Osteoblast (primary cell): ENCODE data around the gene LHPP. TPM values are rescaled to one million over a fixed set of nuclear protein-coding genes. Genes with fewer than 3 reads are reported as not detected.

ENCODE experiments used
- DNase-seq: peaks from one replicate; pipeline ENCODE4 v3.0.0; 2011; ENCODE audit warnings: low spot score, mixed read lengths; ENCODE audit not compliant: insufficient read length; ENCODE audit errors: missing footprints
- H2AFZ ChIP-seq: 2 replicates; pipeline ENCODE4 v1.6.0; 2011; ENCODE audit warnings: mild to moderate bottlenecking, low read length
- H3K27ac ChIP-seq: 2 replicates; pipeline ENCODE4 v1.5.1; 2011; ENCODE audit warnings: mild to moderate bottlenecking, low read depth, low read length, moderate library complexity
- H3K27me3 ChIP-seq: 2 replicates; pipeline ENCODE4 v1.6.0; 2012; ENCODE audit warnings: mild to moderate bottlenecking, control low read depth, inconsistent platforms, low read length, moderate library complexity; ENCODE audit not compliant: insufficient read depth
- H3K36me3 ChIP-seq: 2 replicates; pipeline ENCODE4 v1.5.1; 2011; ENCODE audit warnings: mild to moderate bottlenecking, low read length, control low read depth, moderate library complexity; ENCODE audit not compliant: insufficient read depth
- H3K4me1 ChIP-seq: 2 replicates; pipeline ENCODE4 v1.5.1; 2011; ENCODE audit warnings: mild to moderate bottlenecking, low read length, control low read depth, moderate library complexity; ENCODE audit not compliant: insufficient read depth
- H3K4me2 ChIP-seq: 2 replicates; pipeline ENCODE4 v1.6.0; 2011; ENCODE audit warnings: mild to moderate bottlenecking, low read length; ENCODE audit not compliant: insufficient read depth
- H3K4me3 ChIP-seq: fragments of 200-600 bp; sonication (generic); 3 replicates; pipeline ENCODE4 v1.5.1; 2012; ENCODE audit warnings: mild to moderate bottlenecking, low read length, inconsistent platforms; ENCODE audit not compliant: insufficient read depth
- H3K79me2 ChIP-seq: 2 replicates; pipeline ENCODE4 v1.6.0; 2012; ENCODE audit warnings: mild to moderate bottlenecking, low read length, control low read depth, inconsistent platforms; ENCODE audit not compliant: insufficient read depth
- H3K9me3 ChIP-seq: 2 replicates; pipeline ENCODE4 v1.5.1; 2011; ENCODE audit warnings: low read depth, low read length, control low read depth
- H4K20me1 ChIP-seq: 2 replicates; pipeline ENCODE4 v1.6.0; 2012; ENCODE audit warnings: mild to moderate bottlenecking, low read length, control low read depth; ENCODE audit not compliant: insufficient read depth
- total RNA-seq: library from RNA; depleted of rRNA; stranded (reverse); fragments of >200 nt; gene quantifications from 2 replicates; pipeline ENCODE4 v1.2.3, GENCODE V29; 2012
- TF ChIP-seq, protein P1 (sequence below): IDR thresholded peaks from 2 replicates; pipeline ENCODE4 v1.5.1; 2011; ENCODE audit warnings: mild to moderate bottlenecking, low read depth, low read length, moderate library complexity; ENCODE audit errors: extremely low read depth

Gene LHPP
- total RNA-seq, 1 donor, result 17.7 TPM

DNA sequence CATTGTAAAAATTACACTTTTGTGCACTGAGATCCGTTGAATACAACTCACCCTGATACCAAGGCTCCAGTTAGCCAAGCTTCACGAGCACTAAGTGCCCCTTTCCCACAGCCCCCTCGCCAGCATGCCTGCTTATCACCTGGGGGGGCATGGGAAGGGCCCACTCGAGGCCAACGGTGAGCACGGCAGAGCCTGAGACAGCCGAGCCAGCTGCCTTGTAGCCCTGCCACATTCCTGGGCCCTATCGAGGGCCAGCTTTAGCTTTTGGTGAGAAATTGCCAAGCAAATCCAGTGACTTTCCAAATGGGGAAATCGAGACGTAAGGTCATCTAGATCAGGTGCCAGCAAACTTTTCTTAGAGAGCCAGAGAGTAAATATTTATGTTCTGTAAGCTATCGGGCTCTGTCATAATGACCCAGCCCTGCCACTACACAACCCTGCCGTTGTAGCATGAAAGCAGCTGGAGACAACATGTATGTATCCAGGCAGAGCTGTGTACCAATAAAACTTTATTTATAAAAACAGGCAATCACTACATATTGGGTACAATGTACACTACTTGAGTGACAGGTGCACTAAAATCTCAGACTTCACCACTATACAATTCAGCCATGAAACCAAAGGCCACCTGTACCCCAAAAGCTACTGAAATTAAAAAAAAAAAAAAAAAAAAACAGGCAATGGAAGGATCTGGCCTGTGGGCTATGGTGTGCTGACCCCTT lies 198.9 kb downstream of the LHPP start:
- TF ChIP-seq, protein P1, sequence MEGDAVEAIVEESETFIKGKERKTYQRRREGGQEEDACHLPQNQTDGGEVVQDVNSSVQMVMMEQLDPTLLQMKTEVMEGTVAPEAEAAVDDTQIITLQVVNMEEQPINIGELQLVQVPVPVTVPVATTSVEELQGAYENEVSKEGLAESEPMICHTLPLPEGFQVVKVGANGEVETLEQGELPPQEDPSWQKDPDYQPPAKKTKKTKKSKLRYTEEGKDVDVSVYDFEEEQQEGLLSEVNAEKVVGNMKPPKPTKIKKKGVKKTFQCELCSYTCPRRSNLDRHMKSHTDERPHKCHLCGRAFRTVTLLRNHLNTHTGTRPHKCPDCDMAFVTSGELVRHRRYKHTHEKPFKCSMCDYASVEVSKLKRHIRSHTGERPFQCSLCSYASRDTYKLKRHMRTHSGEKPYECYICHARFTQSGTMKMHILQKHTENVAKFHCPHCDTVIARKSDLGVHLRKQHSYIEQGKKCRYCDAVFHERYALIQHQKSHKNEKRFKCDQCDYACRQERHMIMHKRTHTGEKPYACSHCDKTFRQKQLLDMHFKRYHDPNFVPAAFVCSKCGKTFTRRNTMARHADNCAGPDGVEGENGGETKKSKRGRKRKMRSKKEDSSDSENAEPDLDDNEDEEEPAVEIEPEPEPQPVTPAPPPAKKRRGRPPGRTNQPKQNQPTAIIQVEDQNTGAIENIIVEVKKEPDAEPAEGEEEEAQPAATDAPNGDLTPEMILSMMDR, result no peak
- Histone ChIP-seq H3K4me3 (no peak overlapping the region), H3K4me2 (no peak overlapping the region), H3K4me1 (peaks cover 3% of the 10 kb centered on the region), H3K79me2 (peaks cover 2% of the 10 kb centered on the region), H3K36me3 (no peaks in the 10 kb centered on the region), H2AFZ (no peak overlapping the region), H3K9me3 (no peaks in the 10 kb centered on the region), H3K27me3 (no peaks in the 10 kb centered on the region), H3K27ac (no peak overlapping the region), H4K20me1 (peaks cover 23% of the 10 kb centered on the region)
- DNase-seq, result no peak

DNA sequence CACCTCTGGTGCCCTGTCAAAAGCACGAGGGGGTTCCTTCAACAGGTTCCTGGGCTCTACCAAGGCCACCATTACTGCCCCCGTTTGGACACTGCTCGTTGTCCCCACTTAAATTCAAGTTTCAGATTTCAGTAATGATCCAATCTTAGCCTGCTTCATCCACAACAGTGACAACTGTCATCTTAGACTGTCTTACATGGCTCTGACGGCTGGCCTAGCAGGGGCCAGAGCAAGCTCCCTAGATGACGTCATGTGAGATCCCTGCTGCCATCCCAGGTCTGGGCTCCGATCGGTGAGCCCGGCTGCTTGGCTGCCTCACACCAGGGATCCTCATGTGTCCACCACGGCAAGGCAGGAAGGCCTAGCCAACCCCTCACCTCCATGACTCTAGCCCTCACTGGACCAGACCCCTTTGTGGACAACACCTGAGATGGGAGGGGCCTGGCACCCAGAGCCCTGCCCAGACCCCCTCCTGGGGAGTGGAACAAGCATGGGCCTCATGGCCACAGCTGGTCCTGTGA lies 200.1 kb downstream of the LHPP start:
- peaks cover 8% of the 10 kb centered on the region for H3K4me1 ChIP-seq
- no peaks in the 10 kb centered on the region for H3K9me3 ChIP-seq
- H3K4me3 ChIP-seq, result no peak overlapping the region
- peaks cover 24% of the 10 kb centered on the region for H4K20me1 ChIP-seq
- no peak for DNase-seq
- no peaks in the 10 kb centered on the region for H3K27me3 ChIP-seq
- TF ChIP-seq, protein P1, result no peak
- no peaks in the 10 kb centered on the region for H3K36me3 ChIP-seq
- H3K27ac ChIP-seq, result no peak overlapping the region
- no peak overlapping the region for H3K4me2 ChIP-seq
- H3K79me2 ChIP-seq, result peaks cover 2% of the 10 kb centered on the region
- H2AFZ ChIP-seq, result no peak overlapping the region

DNA sequence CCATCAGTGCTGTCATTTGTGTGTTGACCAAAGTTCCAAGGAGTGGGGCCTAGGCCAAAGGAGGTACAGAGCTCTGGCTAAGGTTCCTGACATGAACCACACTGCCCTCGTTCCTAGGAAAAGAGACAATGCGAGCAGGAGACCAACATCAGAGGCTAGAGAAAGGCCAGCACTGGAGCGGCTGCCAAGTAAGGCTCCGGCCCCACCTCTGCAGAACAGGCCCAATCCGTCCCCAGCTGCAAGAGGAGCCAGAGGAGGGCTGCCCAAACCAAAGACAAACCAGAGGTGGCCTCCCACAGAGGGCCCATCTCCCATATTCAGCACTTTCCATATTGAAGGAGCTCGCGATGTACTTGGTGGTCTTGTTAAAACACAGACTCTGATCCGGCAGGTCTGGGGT lies 201.6 kb downstream of the LHPP start:
- Histone ChIP-seq H3K36me3 (no peaks in the 10 kb centered on the region), H3K9me3 (no peaks in the 10 kb centered on the region), H3K4me1 (peaks cover 5% of the 10 kb centered on the region), H4K20me1 (peaks cover 23% of the 10 kb centered on the region), H3K27ac (no peak overlapping the region), H2AFZ (no peak overlapping the region), H3K27me3 (no peaks in the 10 kb centered on the region), H3K4me2 (no peak overlapping the region), H3K79me2 (peaks cover 2% of the 10 kb centered on the region), H3K4me3 (no peak overlapping the region)
- DNase-seq, result no peak
- TF ChIP-seq, protein P1, result no peak

Other genes with a start within 250 kb of the LHPP start
- 202 and 227 TPM in 2 replicates for gene OAT, start 42.9 kb upstream of the LHPP start, total RNA-seq
- gene NKX1-2, start 11.8 kb upstream of the LHPP start, total RNA-seq, result not detected in 2 replicates